Kidney capillary endothelial cell (primary cell): ENCODE measurements around the gene SCPEP1.

ENCODE experiments used
- DNase-seq: peaks from one replicate; pipeline ENCODE4 v3.0.0-alpha.2; 2018; ENCODE audit warnings: low spot score

SCPEP1 gene

DNA sequence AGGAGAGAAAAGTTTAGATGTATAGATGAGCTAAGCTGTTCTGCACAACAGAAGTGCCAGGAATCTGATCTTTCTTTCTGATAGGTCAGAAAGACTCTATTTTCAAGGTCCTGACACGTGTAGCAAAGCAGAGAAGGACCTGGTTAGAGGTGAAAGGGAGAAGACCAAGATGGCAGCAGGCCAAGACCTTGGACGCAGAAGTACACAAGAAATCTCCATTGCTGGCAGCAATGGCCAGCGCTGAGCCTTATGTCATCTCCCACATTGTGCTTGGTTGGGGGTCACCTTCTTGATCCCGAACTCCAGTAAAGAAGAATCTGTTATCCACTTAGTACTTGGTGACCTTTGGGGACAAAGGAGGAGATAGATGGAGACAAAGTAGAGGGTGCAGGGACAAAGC is 65.3 kb downstream of the SCPEP1 start:
- no peak for DNase-seq

- no peak for DNase-seq
Observed at GRCh38 chr17:57044976-57045867, 67.3 kb downstream of the SCPEP1 start.

- no peak for DNase-seq
Observed at GRCh38 chr17:57045868-57046704, 68.2 kb downstream of the SCPEP1 start.

- DNase-seq: no peak
Observed at GRCh38 chr17:57046749-57047148, 68.8 kb downstream of the SCPEP1 start.

- no peak for DNase-seq
Observed at GRCh38 chr17:57048096-57048495, 70.2 kb downstream of the SCPEP1 start.

- DNase-seq: no peak
Observed at GRCh38 chr17:57050306-57050705, 72.4 kb downstream of the SCPEP1 start.

- DNase-seq: no peak
Observed at GRCh38 chr17:57051886-57052361, 74.0 kb downstream of the SCPEP1 start.
